Activated CD4-positive, alpha-beta T cell treated with anti-CD3 and anti-CD28 coated beads, Interleukin-2, amount 10 ng/mL, durations not matched to agents 7 days and 5 days (primary cell): Measurements from ENCODE around the gene RPS29. TPM values are rescaled to one million over a fixed set of nuclear protein-coding genes. Genes with fewer than 3 reads are reported as not detected.

Experiments
- CTCF ChIA-PET: fragments of 350-600 bp; sonication (Branson Sonifier 250); formaldehyde crosslinking; loops from one replicate; lab custom pipeline; 2021; ENCODE audit warnings: antibody characterized with exemption; lab: Charles Lee
- POLR2A ChIA-PET: fragments of 350-600 bp; sonication (Branson Sonifier 250); formaldehyde crosslinking; loops from one replicate; lab custom pipeline; 2021; ENCODE audit warnings: antibody characterized with exemption; lab: Charles Lee
- DNase-seq: peaks from one replicate; pipeline ENCODE4 v3.0.0-alpha.2; 2020
- H3K27ac Mint-ChIP-seq: one replicate; pipeline ENCODE4 v1.8.0; 2021; ENCODE audit warnings: mild to moderate bottlenecking, moderate library complexity, mixed read lengths
- H3K27me3 Mint-ChIP-seq: one replicate; pipeline ENCODE4 v1.8.0; 2021; ENCODE audit warnings: mixed read lengths
- H3K36me3 Mint-ChIP-seq: one replicate; pipeline ENCODE4 v1.8.0; 2021; ENCODE audit warnings: low read depth, mixed read lengths
- H3K4me1 Mint-ChIP-seq: one replicate; pipeline ENCODE4 v1.8.0; 2021; ENCODE audit warnings: mixed read lengths
- H3K4me3 Mint-ChIP-seq: one replicate; pipeline ENCODE4 v1.8.0; 2021; ENCODE audit warnings: mild to moderate bottlenecking, moderate library complexity, mixed read lengths
- H3K9me3 Mint-ChIP-seq: one replicate; pipeline ENCODE4 v1.8.0; 2021; ENCODE audit warnings: mixed read lengths
- total RNA-seq, 2 experiments: library from RNA; stranded (reverse); gene quantifications; one replicate each; pipeline ENCODE4 v1.2.3, GENCODE V29; 2021

RPS29 gene
- total RNA-seq, 2 experiments from 2014 or later = 860 to 1,679 TPM

DNA sequence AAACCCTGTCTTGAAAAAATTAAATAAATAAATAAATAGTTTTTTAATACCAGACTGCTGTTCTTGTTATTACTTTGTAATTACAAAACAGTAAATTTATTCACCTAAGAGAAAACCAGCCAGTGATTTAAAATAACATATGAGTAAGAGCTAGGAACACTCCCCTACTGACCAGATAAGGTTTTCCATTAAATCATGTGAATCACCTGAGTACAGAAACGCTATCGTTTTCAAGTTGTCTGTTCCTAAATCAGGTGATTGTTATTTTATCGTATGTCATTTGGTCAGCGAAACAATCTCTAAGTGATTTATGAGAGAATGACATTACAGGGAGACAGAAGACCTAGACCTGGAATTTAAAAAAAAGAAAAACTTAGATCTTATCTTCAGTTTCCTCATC lies 47.3 kb downstream of the RPS29 start:
- Mint-ChIP-seq H3K9me3 (peaks cover 5% of the 10 kb centered on the region), H3K27me3 (peaks cover 4% of the 10 kb centered on the region), H3K36me3 (no peaks in the 10 kb centered on the region), H3K4me3 (no peak overlapping the region), H3K27ac (no peak overlapping the region), H3K4me1 (no peaks in the 10 kb centered on the region)
- no peak for DNase-seq
- ChIA-PET POLR2A (no interaction called here), CTCF (no interaction called here)

Other genes starting within 250 kb of the RPS29 start
- gene LRR1, start 12.6 kb upstream of the RPS29 start, total RNA-seq = 10 to 100 TPM; 45.5 to 53.2 TPM
- 100 to 1,000 TPM; 249 to 262 TPM for gene RPL36AL, start 34.2 kb upstream of the RPS29 start, total RNA-seq
- gene MGAT2, start 34.4 kb upstream of the RPS29 start, total RNA-seq = 10 to 100 TPM; 53.1 to 57.3 TPM
- gene DNAAF2, start 48.9 kb upstream of the RPS29 start, total RNA-seq = 1 to 10 TPM; 5.1 to 5.2 TPM
- gene POLE2, start 101.8 kb upstream of the RPS29 start, total RNA-seq = 10 to 100 TPM; 32.3 to 35.7 TPM
- 1 to 10 TPM; 2.4 to 2.5 TPM for gene KLHDC1, start 106.7 kb upstream of the RPS29 start, total RNA-seq
- 10 to 100 TPM; 28.7 to 31.5 TPM for gene KLHDC2, start 181.8 kb upstream of the RPS29 start, total RNA-seq